GM23338 (cell line): ENCODE data around the gene TDRD7. TPM values are rescaled to one million over a fixed set of nuclear protein-coding genes. Genes with fewer than 3 reads are reported as not detected.

Experiments
- ATAC-seq: fragments of 200-7000 bp; cut with Tn5 transposase; 3 replicates; pipeline ENCODE4 v1.9.1; 2020
- DNase-seq: peaks from one replicate; pipeline ENCODE4 v3.0.0-alpha.2; 2015; ENCODE audit warnings: low spot score
- H2AFZ ChIP-seq: fragments of 200-600 bp; sonication (generic); 2 replicates; pipeline ENCODE4 v1.8.0; 2016; ENCODE audit warnings: antibody characterized with exemption, mild to moderate bottlenecking, moderate library complexity
- H3F3A ChIP-seq: fragments of 200-600 bp; sonication (generic); replicated peaks from 2 replicates; pipeline ENCODE4 v1.8.0; 2017; ENCODE audit warnings: antibody characterized with exemption, mixed run types, low read depth
- H3K27ac ChIP-seq: fragments of 200-600 bp; sonication (generic); 2 replicates; pipeline ENCODE4 v1.6.1; 2016; ENCODE audit warnings: low read depth
- H3K27me3 ChIP-seq: fragments of 200-600 bp; sonication (generic); 2 replicates; pipeline ENCODE4 v1.8.0; 2016; ENCODE audit warnings: mild to moderate bottlenecking, mixed run types, moderate library complexity; ENCODE audit not compliant: insufficient read depth
- H3K36me3 ChIP-seq: fragments of 200-600 bp; sonication (generic); 2 replicates; pipeline ENCODE4 v1.8.0; 2016; ENCODE audit warnings: mild to moderate bottlenecking; ENCODE audit not compliant: insufficient read depth
- H3K4me1 ChIP-seq: fragments of 200-600 bp; sonication (generic); 2 replicates; pipeline ENCODE4 v1.8.0; 2016; ENCODE audit warnings: mild to moderate bottlenecking, moderate library complexity; ENCODE audit not compliant: insufficient read depth
- H3K4me2 ChIP-seq: fragments of 200-600 bp; sonication (generic); 2 replicates; pipeline ENCODE4 v1.7.1; 2017; ENCODE audit warnings: mixed run types
- H3K4me3 ChIP-seq: fragments of 200-600 bp; sonication (generic); 2 replicates; pipeline ENCODE4 v1.6.1; 2016; ENCODE audit warnings: mixed run types
- H3K79me2 ChIP-seq: fragments of 200-600 bp; sonication (generic); replicated peaks from 2 replicates; pipeline ENCODE4 v1.8.0; 2017; ENCODE audit warnings: mild to moderate bottlenecking; ENCODE audit not compliant: insufficient read depth
- H3K9me2 ChIP-seq: fragments of 200-600 bp; sonication (generic); 2 replicates; pipeline ENCODE4 v1.8.0; 2017; ENCODE audit not compliant: insufficient read depth
- H4K20me1 ChIP-seq: fragments of 200-600 bp; sonication (generic); replicated peaks from 2 replicates; pipeline ENCODE4 v1.8.0; 2017; ENCODE audit warnings: mild to moderate bottlenecking; ENCODE audit not compliant: insufficient read depth
- H3K27ac Mint-ChIP-seq: 2 replicates; pipeline ENCODE4 v1.8.0; 2020; ENCODE audit warnings: inconsistent platforms, mild to moderate bottlenecking, moderate library complexity, mixed read lengths
- H3K27me3 Mint-ChIP-seq: 3 replicates; pipeline ENCODE4 v1.8.0; 2022; ENCODE audit warnings: low read depth, mild to moderate bottlenecking, moderate library complexity, mixed read lengths, inconsistent platforms; ENCODE audit not compliant: insufficient read depth, poor library complexity
- H3K36me3 Mint-ChIP-seq: 3 replicates; pipeline ENCODE4 v1.8.0; 2021; ENCODE audit warnings: low read depth, mild to moderate bottlenecking, inconsistent platforms, moderate library complexity, mixed read lengths
- H3K4me1 Mint-ChIP-seq: 3 replicates; pipeline ENCODE4 v1.8.0; 2020; ENCODE audit warnings: mild to moderate bottlenecking, inconsistent platforms, mixed read lengths
- H3K4me3 Mint-ChIP-seq: 3 replicates; pipeline ENCODE4 v1.8.0; 2021; ENCODE audit warnings: moderate library complexity, mild to moderate bottlenecking, inconsistent platforms, mixed read lengths
- H3K9me3 Mint-ChIP-seq: 3 replicates; pipeline ENCODE4 v1.8.0; 2020; ENCODE audit warnings: moderate library complexity, mild to moderate bottlenecking, inconsistent platforms, mixed read lengths
- CREB1 ChIP-seq: fragments of 250-450 bp; sonication (Bioruptor Pico); IDR thresholded peaks from 2 replicates; pipeline ENCODE4 v1.5.0; 2020; ENCODE audit warnings: low read depth, mild to moderate bottlenecking, moderate library complexity
- EZH2 ChIP-seq: fragments of 200-600 bp; sonication (generic); IDR thresholded peaks from one replicate; pipeline ENCODE4 v1.8.0; 2017; ENCODE audit warnings: antibody characterized with exemption, mild to moderate bottlenecking, low read depth; ENCODE audit not compliant: unreplicated experiment
- EZH2phosphoT487 ChIP-seq: fragments of 200-600 bp; sonication (generic); IDR thresholded peaks from one replicate; pipeline ENCODE4 v1.8.1; 2018; ENCODE audit warnings: antibody characterized with exemption; ENCODE audit not compliant: unreplicated experiment
- JUNB ChIP-seq: IDR thresholded peaks from one replicate; pipeline ENCODE4 v1.6.1; 2016; ENCODE audit warnings: antibody characterized with exemption; ENCODE audit not compliant: unreplicated experiment
- NANOG ChIP-seq: IDR thresholded peaks from 2 replicates; pipeline ENCODE4 v1.6.1; 2016; ENCODE audit warnings: antibody characterized with exemption, borderline replicate concordance
- POLR2AphosphoS5 ChIP-seq: IDR thresholded peaks from 2 replicates; pipeline ENCODE4 v1.6.1; 2016; ENCODE audit warnings: antibody characterized with exemption, low read depth
- STAT1 ChIP-seq: IDR thresholded peaks from one replicate; pipeline ENCODE4 v1.6.1; 2016; ENCODE audit warnings: antibody characterized with exemption; ENCODE audit not compliant: unreplicated experiment
- ZNF114 ChIP-seq: fragments of 250-450 bp; sonication (Bioruptor Pico); IDR thresholded peaks from 2 replicates; pipeline ENCODE4 v1.5.0; 2020; ENCODE audit warnings: mild to moderate bottlenecking, moderate library complexity
- ZNF331 ChIP-seq: fragments of 250-450 bp; sonication (Bioruptor Pico); IDR thresholded peaks from 2 replicates; pipeline ENCODE4 v1.5.0; 2020; ENCODE audit warnings: low read depth, mild to moderate bottlenecking, moderate library complexity
- polyA plus RNA-seq: library from polyadenylated mRNA; unstranded; fragments of >200 nt; fragmentation: Nextera tagmentation; extraction: Ambion mirVana; gene quantifications from 2 replicates; pipeline ENCODE4 v1.2.1, GENCODE V29; 2016
- total RNA-seq: library from RNA; depleted of rRNA; stranded (reverse); fragments of >200 nt; shearing (Covaris generic); gene quantifications from 2 replicates; pipeline ENCODE4 v1.2.3, GENCODE V29; 2014
- TF ChIP-seq, protein P1 (sequence below): IDR thresholded peaks from 2 replicates; pipeline ENCODE4 v1.6.1; 2016; ENCODE audit warnings: antibody characterized with exemption
- TF ChIP-seq, protein P2 (sequence below): fragments of 250-450 bp; sonication (Bioruptor Pico); IDR thresholded peaks from 2 replicates; pipeline ENCODE4 v1.5.0; 2020; ENCODE audit warnings: mild to moderate bottlenecking, moderate library complexity
- TF ChIP-seq, protein P3 (sequence below): IDR thresholded peaks from one replicate; pipeline ENCODE4 v1.6.1; 2018; ENCODE audit warnings: antibody characterized with exemption; ENCODE audit not compliant: unreplicated experiment
- TF ChIP-seq, protein P4 (sequence below), 2 experiments: fragments of 200-600 bp in 1 of 2; sonication (generic) in 1 of 2; conservative IDR thresholded peaks; 2 replicates each; pipeline versions ENCODE4 v1.5.1 to v1.6.1; 2016 to 2017; ENCODE audit warnings: antibody characterized with exemption in 2 of 2, low read depth in 2 of 2, mild to moderate bottlenecking in 2 of 2, moderate library complexity in 1 of 2

TDRD7 gene
- total and polyA plus RNA-seq, 2 experiments from 2014 or later: 1.7 to 3.1 TPM

DNA sequence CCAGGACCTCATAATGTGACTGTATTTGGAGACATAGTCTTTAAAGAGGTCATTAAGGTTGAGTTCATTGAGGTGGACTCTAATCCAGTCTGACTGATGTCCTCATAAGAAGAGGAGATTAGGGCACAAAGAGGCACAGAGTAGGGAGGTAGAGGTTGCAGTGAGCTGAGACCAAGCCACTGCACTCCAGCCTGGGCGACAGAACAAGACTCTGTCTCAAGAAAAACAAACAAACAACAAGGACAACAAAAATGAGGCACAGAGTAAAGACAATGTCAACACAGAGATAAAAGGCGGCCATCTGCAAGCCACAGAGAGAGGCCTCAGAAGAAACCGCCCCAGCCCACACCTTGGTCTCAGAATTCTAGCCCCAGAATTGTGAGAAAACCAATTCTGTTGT, 17.0 kb upstream of the TDRD7 start:
- Histone ChIP-seq H3K36me3 (no peaks in the 10 kb centered on the region), H2AFZ (no peak overlapping the region), H3K79me2 (no peaks in the 10 kb centered on the region), H3K9me2 (no peaks in the 10 kb centered on the region; the same call in 1 of the 2 replicates), H3F3A (no peaks in the 10 kb centered on the region), H3K4me3 (no peak overlapping the region), H3K27me3 (no peaks in the 10 kb centered on the region), H3K27ac (no peak overlapping the region), H4K20me1 (no peaks in the 10 kb centered on the region), H3K4me2 (no peak overlapping the region), H3K4me1 (no peaks in the 10 kb centered on the region)
- Mint-ChIP-seq H3K9me3 (no peaks in the 10 kb centered on the region; the same call in 2 of the 3 replicates), H3K27me3 (peaks cover 10% of the 10 kb centered on the region), H3K4me1 (peaks cover 5% of the 10 kb centered on the region), H3K27ac (no peak overlapping the region), H3K36me3 (no peaks in the 10 kb centered on the region), H3K4me3 (no peak overlapping the region)
- DNase-seq: no peak
- TF ChIP-seq POLR2AphosphoS5 (no peak), ZNF331 (no peak), CREB1 (CRISPR knock-in tag) (no peak), EZH2 (no peak), ZNF114 (CRISPR knock-in tag) (no peak), JUNB (no peak), NANOG (no peak), STAT1 (no peak), EZH2phosphoT487 (no peak)
- TF ChIP-seq, protein P1, sequence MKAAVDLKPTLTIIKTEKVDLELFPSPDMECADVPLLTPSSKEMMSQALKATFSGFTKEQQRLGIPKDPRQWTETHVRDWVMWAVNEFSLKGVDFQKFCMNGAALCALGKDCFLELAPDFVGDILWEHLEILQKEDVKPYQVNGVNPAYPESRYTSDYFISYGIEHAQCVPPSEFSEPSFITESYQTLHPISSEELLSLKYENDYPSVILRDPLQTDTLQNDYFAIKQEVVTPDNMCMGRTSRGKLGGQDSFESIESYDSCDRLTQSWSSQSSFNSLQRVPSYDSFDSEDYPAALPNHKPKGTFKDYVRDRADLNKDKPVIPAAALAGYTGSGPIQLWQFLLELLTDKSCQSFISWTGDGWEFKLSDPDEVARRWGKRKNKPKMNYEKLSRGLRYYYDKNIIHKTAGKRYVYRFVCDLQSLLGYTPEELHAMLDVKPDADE: no peak
- TF ChIP-seq, protein P2, sequence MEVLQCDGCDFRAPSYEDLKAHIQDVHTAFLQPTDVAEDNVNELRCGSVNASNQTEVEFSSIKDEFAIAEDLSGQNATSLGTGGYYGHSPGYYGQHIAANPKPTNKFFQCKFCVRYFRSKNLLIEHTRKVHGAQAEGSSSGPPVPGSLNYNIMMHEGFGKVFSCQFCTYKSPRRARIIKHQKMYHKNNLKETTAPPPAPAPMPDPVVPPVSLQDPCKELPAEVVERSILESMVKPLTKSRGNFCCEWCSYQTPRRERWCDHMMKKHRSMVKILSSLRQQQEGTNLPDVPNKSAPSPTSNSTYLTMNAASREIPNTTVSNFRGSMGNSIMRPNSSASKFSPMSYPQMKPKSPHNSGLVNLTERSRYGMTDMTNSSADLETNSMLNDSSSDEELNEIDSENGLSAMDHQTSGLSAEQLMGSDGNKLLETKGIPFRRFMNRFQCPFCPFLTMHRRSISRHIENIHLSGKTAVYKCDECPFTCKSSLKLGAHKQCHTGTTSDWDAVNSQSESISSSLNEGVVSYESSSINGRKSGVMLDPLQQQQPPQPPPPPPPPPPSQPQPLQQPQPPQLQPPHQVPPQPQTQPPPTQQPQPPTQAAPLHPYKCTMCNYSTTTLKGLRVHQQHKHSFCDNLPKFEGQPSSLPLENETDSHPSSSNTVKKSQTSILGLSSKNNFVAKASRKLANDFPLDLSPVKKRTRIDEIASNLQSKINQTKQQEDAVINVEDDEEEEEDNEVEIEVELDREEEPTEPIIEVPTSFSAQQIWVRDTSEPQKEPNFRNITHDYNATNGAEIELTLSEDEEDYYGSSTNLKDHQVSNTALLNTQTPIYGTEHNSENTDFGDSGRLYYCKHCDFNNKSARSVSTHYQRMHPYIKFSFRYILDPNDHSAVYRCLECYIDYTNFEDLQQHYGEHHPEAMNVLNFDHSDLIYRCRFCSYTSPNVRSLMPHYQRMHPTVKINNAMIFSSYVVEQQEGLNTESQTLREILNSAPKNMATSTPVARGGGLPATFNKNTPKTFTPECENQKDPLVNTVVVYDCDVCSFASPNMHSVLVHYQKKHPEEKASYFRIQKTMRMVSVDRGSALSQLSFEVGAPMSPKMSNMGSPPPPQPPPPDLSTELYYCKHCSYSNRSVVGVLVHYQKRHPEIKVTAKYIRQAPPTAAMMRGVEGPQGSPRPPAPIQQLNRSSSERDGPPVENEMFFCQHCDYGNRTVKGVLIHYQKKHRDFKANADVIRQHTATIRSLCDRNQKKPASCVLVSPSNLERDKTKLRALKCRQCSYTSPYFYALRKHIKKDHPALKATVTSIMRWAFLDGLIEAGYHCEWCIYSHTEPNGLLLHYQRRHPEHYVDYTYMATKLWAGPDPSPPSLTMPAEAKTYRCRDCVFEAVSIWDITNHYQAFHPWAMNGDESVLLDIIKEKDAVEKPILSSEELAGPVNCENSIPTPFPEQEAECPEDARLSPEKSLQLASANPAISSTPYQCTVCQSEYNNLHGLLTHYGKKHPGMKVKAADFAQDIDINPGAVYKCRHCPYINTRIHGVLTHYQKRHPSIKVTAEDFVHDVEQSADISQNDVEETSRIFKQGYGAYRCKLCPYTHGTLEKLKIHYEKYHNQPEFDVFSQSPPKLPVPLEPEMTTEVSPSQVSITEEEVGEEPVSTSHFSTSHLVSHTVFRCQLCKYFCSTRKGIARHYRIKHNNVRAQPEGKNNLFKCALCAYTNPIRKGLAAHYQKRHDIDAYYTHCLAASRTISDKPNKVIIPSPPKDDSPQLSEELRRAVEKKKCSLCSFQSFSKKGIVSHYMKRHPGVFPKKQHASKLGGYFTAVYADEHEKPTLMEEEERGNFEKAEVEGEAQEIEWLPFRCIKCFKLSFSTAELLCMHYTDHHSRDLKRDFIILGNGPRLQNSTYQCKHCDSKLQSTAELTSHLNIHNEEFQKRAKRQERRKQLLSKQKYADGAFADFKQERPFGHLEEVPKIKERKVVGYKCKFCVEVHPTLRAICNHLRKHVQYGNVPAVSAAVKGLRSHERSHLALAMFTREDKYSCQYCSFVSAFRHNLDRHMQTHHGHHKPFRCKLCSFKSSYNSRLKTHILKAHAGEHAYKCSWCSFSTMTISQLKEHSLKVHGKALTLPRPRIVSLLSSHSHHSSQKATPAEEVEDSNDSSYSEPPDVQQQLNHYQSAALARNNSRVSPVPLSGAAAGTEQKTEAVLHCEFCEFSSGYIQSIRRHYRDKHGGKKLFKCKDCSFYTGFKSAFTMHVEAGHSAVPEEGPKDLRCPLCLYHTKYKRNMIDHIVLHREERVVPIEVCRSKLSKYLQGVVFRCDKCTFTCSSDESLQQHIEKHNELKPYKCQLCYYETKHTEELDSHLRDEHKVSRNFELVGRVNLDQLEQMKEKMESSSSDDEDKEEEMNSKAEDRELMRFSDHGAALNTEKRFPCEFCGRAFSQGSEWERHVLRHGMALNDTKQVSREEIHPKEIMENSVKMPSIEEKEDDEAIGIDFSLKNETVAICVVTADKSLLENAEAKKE: no peak
- TF ChIP-seq, protein P3, sequence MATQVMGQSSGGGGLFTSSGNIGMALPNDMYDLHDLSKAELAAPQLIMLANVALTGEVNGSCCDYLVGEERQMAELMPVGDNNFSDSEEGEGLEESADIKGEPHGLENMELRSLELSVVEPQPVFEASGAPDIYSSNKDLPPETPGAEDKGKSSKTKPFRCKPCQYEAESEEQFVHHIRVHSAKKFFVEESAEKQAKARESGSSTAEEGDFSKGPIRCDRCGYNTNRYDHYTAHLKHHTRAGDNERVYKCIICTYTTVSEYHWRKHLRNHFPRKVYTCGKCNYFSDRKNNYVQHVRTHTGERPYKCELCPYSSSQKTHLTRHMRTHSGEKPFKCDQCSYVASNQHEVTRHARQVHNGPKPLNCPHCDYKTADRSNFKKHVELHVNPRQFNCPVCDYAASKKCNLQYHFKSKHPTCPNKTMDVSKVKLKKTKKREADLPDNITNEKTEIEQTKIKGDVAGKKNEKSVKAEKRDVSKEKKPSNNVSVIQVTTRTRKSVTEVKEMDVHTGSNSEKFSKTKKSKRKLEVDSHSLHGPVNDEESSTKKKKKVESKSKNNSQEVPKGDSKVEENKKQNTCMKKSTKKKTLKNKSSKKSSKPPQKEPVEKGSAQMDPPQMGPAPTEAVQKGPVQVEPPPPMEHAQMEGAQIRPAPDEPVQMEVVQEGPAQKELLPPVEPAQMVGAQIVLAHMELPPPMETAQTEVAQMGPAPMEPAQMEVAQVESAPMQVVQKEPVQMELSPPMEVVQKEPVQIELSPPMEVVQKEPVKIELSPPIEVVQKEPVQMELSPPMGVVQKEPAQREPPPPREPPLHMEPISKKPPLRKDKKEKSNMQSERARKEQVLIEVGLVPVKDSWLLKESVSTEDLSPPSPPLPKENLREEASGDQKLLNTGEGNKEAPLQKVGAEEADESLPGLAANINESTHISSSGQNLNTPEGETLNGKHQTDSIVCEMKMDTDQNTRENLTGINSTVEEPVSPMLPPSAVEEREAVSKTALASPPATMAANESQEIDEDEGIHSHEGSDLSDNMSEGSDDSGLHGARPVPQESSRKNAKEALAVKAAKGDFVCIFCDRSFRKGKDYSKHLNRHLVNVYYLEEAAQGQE: no peak
- TF ChIP-seq, protein P4, sequence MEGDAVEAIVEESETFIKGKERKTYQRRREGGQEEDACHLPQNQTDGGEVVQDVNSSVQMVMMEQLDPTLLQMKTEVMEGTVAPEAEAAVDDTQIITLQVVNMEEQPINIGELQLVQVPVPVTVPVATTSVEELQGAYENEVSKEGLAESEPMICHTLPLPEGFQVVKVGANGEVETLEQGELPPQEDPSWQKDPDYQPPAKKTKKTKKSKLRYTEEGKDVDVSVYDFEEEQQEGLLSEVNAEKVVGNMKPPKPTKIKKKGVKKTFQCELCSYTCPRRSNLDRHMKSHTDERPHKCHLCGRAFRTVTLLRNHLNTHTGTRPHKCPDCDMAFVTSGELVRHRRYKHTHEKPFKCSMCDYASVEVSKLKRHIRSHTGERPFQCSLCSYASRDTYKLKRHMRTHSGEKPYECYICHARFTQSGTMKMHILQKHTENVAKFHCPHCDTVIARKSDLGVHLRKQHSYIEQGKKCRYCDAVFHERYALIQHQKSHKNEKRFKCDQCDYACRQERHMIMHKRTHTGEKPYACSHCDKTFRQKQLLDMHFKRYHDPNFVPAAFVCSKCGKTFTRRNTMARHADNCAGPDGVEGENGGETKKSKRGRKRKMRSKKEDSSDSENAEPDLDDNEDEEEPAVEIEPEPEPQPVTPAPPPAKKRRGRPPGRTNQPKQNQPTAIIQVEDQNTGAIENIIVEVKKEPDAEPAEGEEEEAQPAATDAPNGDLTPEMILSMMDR (conservative IDR thresholded peaks at IDR 0.05; ENCODE audit: low read depth in 2 of 2): no peak
- ATAC-seq: no peak
